DOHH2 (cell line): ENCODE measurements around the gene MYO1A.

Source experiments
- H3F3A ChIP-seq: fragments of 200-600 bp; sonication (generic), shearing (Covaris generic); 2 replicates; pipeline ENCODE4 v1.6.0; 2016; ENCODE audit warnings: antibody characterized with exemption, mild to moderate bottlenecking; ENCODE audit not compliant: control insufficient read depth, insufficient read depth
- H3K27ac ChIP-seq: fragments of 200-600 bp; sonication (generic); 2 replicates; pipeline ENCODE4 v1.5.1; 2014; ENCODE audit warnings: low read depth, mild to moderate bottlenecking, low read length, moderate library complexity
- H3K27me3 ChIP-seq: fragments of 200-600 bp; sonication (generic); 2 replicates; pipeline ENCODE4 v1.6.1; 2014; ENCODE audit warnings: mild to moderate bottlenecking, low read length, mixed read lengths; ENCODE audit not compliant: control insufficient read depth
- H3K36me3 ChIP-seq: fragments of 200-600 bp; sonication (generic); 2 replicates; pipeline ENCODE4 v1.6.1; 2014; ENCODE audit warnings: mild to moderate bottlenecking, low read length, moderate library complexity, mixed read lengths; ENCODE audit not compliant: control insufficient read depth
- H3K4me1 ChIP-seq: fragments of 200-600 bp; sonication (generic); 2 replicates; pipeline ENCODE4 v1.6.1; 2014; ENCODE audit warnings: mild to moderate bottlenecking, low read length, mixed read lengths; ENCODE audit not compliant: control insufficient read depth
- H3K4me2 ChIP-seq: fragments of 200-600 bp; sonication (generic); 2 replicates; pipeline ENCODE4 v1.6.0; 2014; ENCODE audit warnings: mild to moderate bottlenecking, low read length, moderate library complexity
- H3K4me3 ChIP-seq: fragments of 200-600 bp; sonication (generic); 2 replicates; pipeline ENCODE4 v1.5.1; 2014; ENCODE audit warnings: mild to moderate bottlenecking, low read length, mixed read lengths
- H3K79me2 ChIP-seq: fragments of 200-600 bp; sonication (generic); 2 replicates; pipeline ENCODE4 v1.6.1; 2014; ENCODE audit warnings: mild to moderate bottlenecking, low read length, mixed read lengths; ENCODE audit not compliant: control insufficient read depth
- H3K9me2 ChIP-seq: fragments of 200-600 bp; sonication (generic); replicated peaks from 2 replicates; pipeline ENCODE4 v1.6.1; 2014; ENCODE audit warnings: mild to moderate bottlenecking, low read length, mixed read lengths; ENCODE audit not compliant: control insufficient read depth
- H3K9me3 ChIP-seq: fragments of 200-600 bp; sonication (generic); 2 replicates; pipeline ENCODE4 v1.6.1; 2014; ENCODE audit warnings: antibody characterized with exemption, low read length, mixed read lengths; ENCODE audit not compliant: control insufficient read depth, insufficient read depth
- H4K20me1 ChIP-seq: fragments of 200-600 bp; sonication (generic); 2 replicates; pipeline ENCODE4 v1.6.0; 2014; ENCODE audit warnings: low read depth, mild to moderate bottlenecking, antibody characterized with exemption, low read length, moderate library complexity; ENCODE audit not compliant: control insufficient read depth, insufficient read depth
- EZH2phosphoT487 ChIP-seq: fragments of 200-600 bp; sonication (generic); IDR thresholded peaks from 2 replicates; pipeline ENCODE4 v1.6.1; 2017; ENCODE audit warnings: borderline replicate concordance, mild to moderate bottlenecking, antibody characterized with exemption, low read length, moderate library complexity, mixed read lengths
- TF ChIP-seq, protein P1 (sequence below): fragments of 200-600 bp; sonication (generic); IDR thresholded peaks from one replicate; pipeline ENCODE4 v1.5.1; 2014; ENCODE audit warnings: antibody characterized with exemption, mild to moderate bottlenecking, low read depth, low read length; ENCODE audit not compliant: poor library complexity, severe bottlenecking

The MYO1A gene

DNA sequence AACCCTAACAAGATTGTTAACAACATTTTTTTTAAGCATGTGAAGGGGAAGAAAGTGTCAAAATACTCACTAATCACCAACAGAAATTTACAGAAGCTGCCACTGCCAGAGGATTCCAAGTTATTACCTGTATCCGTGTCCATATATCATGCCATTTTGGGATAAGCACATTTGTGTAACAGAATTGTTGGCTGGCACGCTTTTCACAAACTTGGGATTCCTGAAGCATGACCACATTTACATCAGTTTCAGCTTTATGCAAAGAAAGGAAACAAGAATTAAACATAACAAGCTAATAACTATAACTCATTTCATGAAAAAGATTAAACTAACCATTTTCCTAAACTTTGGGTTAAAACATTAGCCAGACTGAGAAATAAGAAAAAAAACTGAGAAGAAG lies 22.7 kb upstream of the MYO1A start:
- Histone ChIP-seq H3K4me2 (peak overlapping the region; percentile 63), H3K27ac (peak overlapping the region; percentile 54), H3K9me2 (no peaks in the 10 kb centered on the region), H3F3A (peaks cover 26% of the 10 kb centered on the region), H3K79me2 (peaks cover 85% of the 10 kb centered on the region), H3K9me3 (no peaks in the 10 kb centered on the region), H3K4me3 (peak overlapping the region; percentile 57), H4K20me1 (peaks cover 4% of the 10 kb centered on the region; the same call in 1 of the 2 replicates), H3K4me1 (peaks cover 67% of the 10 kb centered on the region), H3K36me3 (peaks cover 73% of the 10 kb centered on the region), H3K27me3 (no peaks in the 10 kb centered on the region)
- TF ChIP-seq, protein P1, sequence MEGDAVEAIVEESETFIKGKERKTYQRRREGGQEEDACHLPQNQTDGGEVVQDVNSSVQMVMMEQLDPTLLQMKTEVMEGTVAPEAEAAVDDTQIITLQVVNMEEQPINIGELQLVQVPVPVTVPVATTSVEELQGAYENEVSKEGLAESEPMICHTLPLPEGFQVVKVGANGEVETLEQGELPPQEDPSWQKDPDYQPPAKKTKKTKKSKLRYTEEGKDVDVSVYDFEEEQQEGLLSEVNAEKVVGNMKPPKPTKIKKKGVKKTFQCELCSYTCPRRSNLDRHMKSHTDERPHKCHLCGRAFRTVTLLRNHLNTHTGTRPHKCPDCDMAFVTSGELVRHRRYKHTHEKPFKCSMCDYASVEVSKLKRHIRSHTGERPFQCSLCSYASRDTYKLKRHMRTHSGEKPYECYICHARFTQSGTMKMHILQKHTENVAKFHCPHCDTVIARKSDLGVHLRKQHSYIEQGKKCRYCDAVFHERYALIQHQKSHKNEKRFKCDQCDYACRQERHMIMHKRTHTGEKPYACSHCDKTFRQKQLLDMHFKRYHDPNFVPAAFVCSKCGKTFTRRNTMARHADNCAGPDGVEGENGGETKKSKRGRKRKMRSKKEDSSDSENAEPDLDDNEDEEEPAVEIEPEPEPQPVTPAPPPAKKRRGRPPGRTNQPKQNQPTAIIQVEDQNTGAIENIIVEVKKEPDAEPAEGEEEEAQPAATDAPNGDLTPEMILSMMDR = no peak
- no peak for TF ChIP-seq EZH2phosphoT487

DNA sequence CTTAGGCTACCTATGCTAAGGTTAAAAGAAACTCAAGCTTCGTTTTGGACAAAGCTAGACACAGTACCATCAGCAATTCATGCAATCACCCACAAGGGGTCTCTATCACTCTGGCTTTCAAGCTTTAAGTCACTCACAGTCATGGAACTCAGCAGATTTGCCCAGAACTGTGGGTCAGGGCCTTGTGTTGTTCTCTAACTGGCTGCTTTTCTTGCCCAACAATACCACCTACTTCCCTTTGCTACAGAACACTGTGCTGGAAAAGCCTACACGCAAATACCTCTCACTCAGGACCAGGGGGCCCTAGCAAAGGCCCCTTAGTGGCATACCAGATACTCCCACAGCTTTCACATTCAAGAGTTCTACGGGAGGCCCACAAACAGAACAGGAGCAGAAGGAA lies 19.6 kb upstream of the MYO1A start:
- TF ChIP-seq, protein P1 = peak; percentile 87
- TF ChIP-seq EZH2phosphoT487 = no peak
- Histone ChIP-seq H4K20me1 (peaks cover 4% of the 10 kb centered on the region; the same call in 1 of the 2 replicates), H3K27ac (peak overlapping the region; percentile 22), H3K36me3 (peaks cover 80% of the 10 kb centered on the region), H3K79me2 (peaks cover 62% of the 10 kb centered on the region), H3K27me3 (no peaks in the 10 kb centered on the region), H3K4me1 (peaks cover 71% of the 10 kb centered on the region), H3K4me2 (peak overlapping the region; percentile 34), H3K9me2 (no peaks in the 10 kb centered on the region), H3K4me3 (0 out of 2 replicates have a peak overlapping the region, but pooled peaks have one; percentile 16), H3F3A (peaks cover 36% of the 10 kb centered on the region), H3K9me3 (no peaks in the 10 kb centered on the region)

DNA sequence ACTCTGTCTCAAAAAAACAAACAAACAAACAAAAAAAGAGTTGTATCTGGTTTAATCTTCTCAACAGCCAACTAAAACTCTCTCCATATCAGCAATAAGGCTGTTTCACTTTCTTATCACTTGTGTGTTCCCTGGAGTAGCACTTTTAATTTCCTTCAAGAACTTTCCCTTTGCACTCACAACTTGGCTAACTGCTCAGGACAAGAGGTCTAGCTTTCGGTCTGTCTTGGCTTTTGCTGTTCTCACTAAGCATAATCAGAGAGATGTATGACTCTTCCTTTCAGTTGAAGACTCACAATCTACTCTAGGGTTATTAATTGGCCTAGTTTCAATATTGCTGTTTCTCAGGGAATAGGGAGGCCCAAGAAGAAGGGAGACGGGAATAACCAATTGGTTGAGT lies 16.3 kb upstream of the MYO1A start:
- TF ChIP-seq EZH2phosphoT487 = no peak
- TF ChIP-seq, protein P1 = no peak
- Histone ChIP-seq H3K4me2 (no peak overlapping the region), H3K27me3 (no peaks in the 10 kb centered on the region), H3K9me2 (no peaks in the 10 kb centered on the region), H3K79me2 (peaks cover 33% of the 10 kb centered on the region), H3K9me3 (no peaks in the 10 kb centered on the region), H3K4me3 (no peak overlapping the region), H3K36me3 (peaks cover 84% of the 10 kb centered on the region), H3F3A (peaks cover 40% of the 10 kb centered on the region), H4K20me1 (peaks cover 4% of the 10 kb centered on the region; the same call in 1 of the 2 replicates), H3K4me1 (peaks cover 56% of the 10 kb centered on the region), H3K27ac (no peak overlapping the region)
